Activated CD4-positive, alpha-beta T cell treated with anti-CD3 and anti-CD28 coated beads, Interleukin-2, amount 10 ng/mL, durations not matched to agents 7 days and 5 days (primary cell): ENCODE data around the gene WDR86. TPM values are rescaled to one million over a fixed set of nuclear protein-coding genes. Genes with fewer than 3 reads are reported as not detected.

Source experiments
- CTCF ChIA-PET: fragments of 350-600 bp; sonication (Branson Sonifier 250); formaldehyde crosslinking; loops from one replicate; lab custom pipeline; 2021; ENCODE audit warnings: antibody characterized with exemption; lab: Charles Lee
- POLR2A ChIA-PET: fragments of 350-600 bp; sonication (Branson Sonifier 250); formaldehyde crosslinking; loops from one replicate; lab custom pipeline; 2021; ENCODE audit warnings: antibody characterized with exemption; lab: Charles Lee
- DNase-seq: peaks from one replicate; pipeline ENCODE4 v3.0.0-alpha.2; 2020
- H3K27ac Mint-ChIP-seq: one replicate; pipeline ENCODE4 v1.8.0; 2021; ENCODE audit warnings: mild to moderate bottlenecking, moderate library complexity, mixed read lengths
- H3K27me3 Mint-ChIP-seq: one replicate; pipeline ENCODE4 v1.8.0; 2021; ENCODE audit warnings: mixed read lengths
- H3K36me3 Mint-ChIP-seq: one replicate; pipeline ENCODE4 v1.8.0; 2021; ENCODE audit warnings: low read depth, mixed read lengths
- H3K4me1 Mint-ChIP-seq: one replicate; pipeline ENCODE4 v1.8.0; 2021; ENCODE audit warnings: mixed read lengths
- H3K4me3 Mint-ChIP-seq: one replicate; pipeline ENCODE4 v1.8.0; 2021; ENCODE audit warnings: mild to moderate bottlenecking, moderate library complexity, mixed read lengths
- H3K9me3 Mint-ChIP-seq: one replicate; pipeline ENCODE4 v1.8.0; 2021; ENCODE audit warnings: mixed read lengths
- total RNA-seq, 2 experiments: library from RNA; stranded (reverse); gene quantifications; one replicate each; pipeline ENCODE4 v1.2.3, GENCODE V29; 2021

Gene WDR86
- total RNA-seq, 2 experiments from 2014 or later, result 0.29 to 0.77 TPM

GRCh38 chr7:151437866-151438516 is 28.2 kb upstream of the WDR86 start:
- Mint-ChIP-seq H3K4me3 (no peak overlapping the region), H3K27me3 (peaks cover 7% of the 10 kb centered on the region), H3K27ac (no peak overlapping the region), H3K9me3 (no peaks in the 10 kb centered on the region), H3K4me1 (peaks cover 37% of the 10 kb centered on the region), H3K36me3 (no peaks in the 10 kb centered on the region)
- CTCF ChIA-PET, result interaction anchor here (0.7 to 2.9 kb wide), 3 partner anchors 11 to 87 kb away, joined by 3 to 21 read pairs (median 3); no protein-coding TSS in a partner anchor
- POLR2A ChIA-PET, result no interaction called here
- no peak for DNase-seq

DNA sequence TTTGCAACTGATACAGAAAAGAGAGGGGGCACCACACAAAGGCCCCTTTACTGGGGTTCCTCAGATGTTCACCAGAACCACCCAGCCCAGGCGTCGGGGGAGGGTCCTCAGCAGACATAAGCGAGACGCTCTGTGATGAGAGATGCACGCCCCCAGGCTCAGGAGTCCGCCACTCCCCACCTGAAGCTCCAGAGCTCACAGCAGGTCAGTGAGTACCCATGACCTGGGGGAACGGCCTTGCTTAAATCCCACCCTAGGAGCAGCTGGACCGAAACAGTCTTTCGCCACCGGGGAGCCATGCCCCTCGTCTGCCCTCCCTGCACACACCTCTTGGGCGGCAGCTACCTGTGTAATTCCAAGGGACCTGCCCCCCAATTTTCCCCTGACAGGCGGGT is 27.3 kb upstream of the WDR86 start:
- no peak overlapping the region for H3K4me3 Mint-ChIP-seq
- H3K4me1 Mint-ChIP-seq, result peaks cover 38% of the 10 kb centered on the region
- CTCF ChIA-PET, result interaction anchor here (0.6 to 2.9 kb wide), 4 partner anchors 11 to 88 kb away, joined by 3 to 21 read pairs (median 3); no protein-coding TSS in a partner anchor
- DNase-seq, result no peak
- H3K36me3 Mint-ChIP-seq, result no peaks in the 10 kb centered on the region
- no peaks in the 10 kb centered on the region for H3K9me3 Mint-ChIP-seq
- H3K27me3 Mint-ChIP-seq, result peaks cover 5% of the 10 kb centered on the region
- POLR2A ChIA-PET, result interaction anchor here (0.5 kb wide), 1 partner anchor 67 kb away, joined by 3 read pairs; no protein-coding TSS in a partner anchor
- no peak overlapping the region for H3K27ac Mint-ChIP-seq

GRCh38 chr7:151436446-151437158 is 26.8 kb upstream of the WDR86 start:
- ChIA-PET POLR2A (no interaction called here), CTCF (interaction anchor here (0.6 to 2.9 kb wide), 4 partner anchors 10 to 14 kb away, joined by 3 to 21 read pairs (median 3); no protein-coding TSS in a partner anchor)
- no peak for DNase-seq
- Mint-ChIP-seq H3K4me1 (peaks cover 34% of the 10 kb centered on the region), H3K36me3 (no peaks in the 10 kb centered on the region), H3K9me3 (no peaks in the 10 kb centered on the region), H3K4me3 (no peak overlapping the region), H3K27me3 (peaks cover 5% of the 10 kb centered on the region), H3K27ac (no peak overlapping the region)

GRCh38 chr7:151435971-151436370 is 26.1 kb upstream of the WDR86 start:
- Mint-ChIP-seq H3K9me3 (no peaks in the 10 kb centered on the region), H3K36me3 (no peaks in the 10 kb centered on the region), H3K27me3 (peaks cover 5% of the 10 kb centered on the region), H3K4me1 (peaks cover 34% of the 10 kb centered on the region), H3K4me3 (no peak overlapping the region), H3K27ac (no peak overlapping the region)
- ChIA-PET CTCF (interaction anchor here (1.2 to 2.9 kb wide), 3 partner anchors 10 to 86 kb away, joined by 3 to 21 read pairs (median 4); no protein-coding TSS in a partner anchor), POLR2A (no interaction called here)
- no peak for DNase-seq

- Mint-ChIP-seq H3K9me3 (no peaks in the 10 kb centered on the region), H3K27ac (no peak overlapping the region), H3K4me1 (peaks cover 34% of the 10 kb centered on the region), H3K36me3 (no peaks in the 10 kb centered on the region), H3K27me3 (no peaks in the 10 kb centered on the region), H3K4me3 (no peak overlapping the region)
- no peak for DNase-seq
- POLR2A ChIA-PET, result no interaction called here
- CTCF ChIA-PET, result interaction anchor here (1.2 to 4.2 kb wide), 3 partner anchors 11 to 85 kb away, joined by 3 to 17 read pairs (median 4); no protein-coding TSS in a partner anchor
Observed at GRCh38 chr7:151435103-151435916, 25.5 kb upstream of the WDR86 start.

DNA sequence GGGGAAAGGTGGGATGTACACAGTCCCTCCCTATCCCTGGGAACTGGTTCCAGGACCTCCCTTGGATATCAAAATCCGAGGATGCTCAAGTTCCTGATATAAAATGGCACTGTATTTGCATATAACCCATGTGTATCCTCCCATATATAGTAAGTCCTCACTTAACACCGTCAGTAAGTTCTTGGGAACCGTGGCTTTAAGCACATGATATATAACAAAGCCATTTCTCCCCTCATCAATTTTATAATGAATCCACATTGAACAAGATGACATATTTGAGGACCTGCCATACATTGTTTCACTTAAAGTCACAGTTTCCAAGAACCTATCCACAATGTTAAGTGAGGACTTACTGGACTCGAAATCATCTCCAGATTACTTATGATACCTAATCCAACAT is 24.7 kb upstream of the WDR86 start:
- Mint-ChIP-seq H3K9me3 (no peaks in the 10 kb centered on the region), H3K27me3 (no peaks in the 10 kb centered on the region), H3K36me3 (no peaks in the 10 kb centered on the region), H3K4me1 (peaks cover 39% of the 10 kb centered on the region), H3K27ac (no peak overlapping the region), H3K4me3 (no peak overlapping the region)
- ChIA-PET CTCF (interaction anchor here (1.2 to 4.2 kb wide), 2 partner anchors 14 to 84 kb away, joined by 4 to 17 read pairs; no protein-coding TSS in a partner anchor), POLR2A (no interaction called here)
- no peak for DNase-seq

GRCh38 chr7:151433721-151434400 is 24.0 kb upstream of the WDR86 start:
- no peaks in the 10 kb centered on the region for H3K36me3 Mint-ChIP-seq
- no peak for DNase-seq
- no peaks in the 10 kb centered on the region for H3K9me3 Mint-ChIP-seq
- ChIA-PET POLR2A (no interaction called here), CTCF (interaction anchor here (0.6 to 4.2 kb wide), 7 partner anchors 9 to 962 kb away, joined by 3 to 17 read pairs (median 4); no protein-coding TSS in a partner anchor)
- no peak overlapping the region for H3K27ac Mint-ChIP-seq
- H3K4me1 Mint-ChIP-seq, result peaks cover 45% of the 10 kb centered on the region
- no peaks in the 10 kb centered on the region for H3K27me3 Mint-ChIP-seq
- H3K4me3 Mint-ChIP-seq, result no peak overlapping the region

GRCh38 chr7:151432658-151433521 is 23.1 kb upstream of the WDR86 start:
- H3K27me3 Mint-ChIP-seq, result no peaks in the 10 kb centered on the region
- no peaks in the 10 kb centered on the region for H3K36me3 Mint-ChIP-seq
- POLR2A ChIA-PET, result no interaction called here
- CTCF ChIA-PET, result interaction anchor here (0.6 to 4.2 kb wide), 8 partner anchors 10 to 961 kb away, joined by 3 to 17 read pairs (median 4); no protein-coding TSS in a partner anchor
- H3K4me3 Mint-ChIP-seq, result peak overlapping the region; percentile 5
- peaks cover 55% of the 10 kb centered on the region for H3K4me1 Mint-ChIP-seq
- peak; percentile 72 for DNase-seq
- H3K9me3 Mint-ChIP-seq, result no peaks in the 10 kb centered on the region
- peak overlapping the region; percentile 89 for H3K27ac Mint-ChIP-seq

DNA sequence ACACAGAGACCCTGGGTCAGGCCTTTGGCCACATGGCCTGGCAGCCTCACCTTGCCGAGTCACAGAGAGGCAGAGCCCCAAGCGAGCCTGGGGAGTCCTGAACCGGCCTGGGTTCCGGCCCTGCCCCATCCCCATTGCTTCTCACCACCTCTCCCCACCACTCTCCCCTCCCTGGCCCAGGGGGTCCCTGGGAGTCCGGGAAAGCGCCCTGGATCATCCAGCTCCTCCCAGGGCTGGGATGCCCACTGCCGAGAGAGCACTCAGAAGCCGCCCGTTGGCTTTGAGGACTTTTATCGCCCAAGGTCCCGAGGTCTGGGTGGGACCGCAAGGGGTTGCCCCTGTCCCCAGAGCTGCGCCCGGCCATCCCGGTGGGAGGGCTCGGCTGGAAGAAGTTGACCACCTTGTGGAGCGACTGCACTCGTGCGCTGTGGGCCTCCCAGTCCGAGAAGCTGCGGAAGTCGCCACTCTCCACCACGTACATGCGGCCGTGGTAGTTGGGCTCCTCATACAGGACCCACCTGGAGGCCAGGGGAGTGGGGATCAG is 22.0 kb upstream of the WDR86 start:
- H3K27ac Mint-ChIP-seq, result no peak overlapping the region
- H3K4me1 Mint-ChIP-seq, result peaks cover 58% of the 10 kb centered on the region
- peaks cover under 1% of the 10 kb centered on the region for H3K27me3 Mint-ChIP-seq
- H3K9me3 Mint-ChIP-seq, result no peaks in the 10 kb centered on the region
- CTCF ChIA-PET, result interaction anchor here (0.6 to 4.2 kb wide), 3 partner anchors 17 to 203 kb away, joined by 3 to 17 read pairs (median 5); no protein-coding TSS in a partner anchor
- no peak overlapping the region for H3K4me3 Mint-ChIP-seq
- no peaks in the 10 kb centered on the region for H3K36me3 Mint-ChIP-seq
- POLR2A ChIA-PET, result no interaction called here
- DNase-seq, result no peak

DNA sequence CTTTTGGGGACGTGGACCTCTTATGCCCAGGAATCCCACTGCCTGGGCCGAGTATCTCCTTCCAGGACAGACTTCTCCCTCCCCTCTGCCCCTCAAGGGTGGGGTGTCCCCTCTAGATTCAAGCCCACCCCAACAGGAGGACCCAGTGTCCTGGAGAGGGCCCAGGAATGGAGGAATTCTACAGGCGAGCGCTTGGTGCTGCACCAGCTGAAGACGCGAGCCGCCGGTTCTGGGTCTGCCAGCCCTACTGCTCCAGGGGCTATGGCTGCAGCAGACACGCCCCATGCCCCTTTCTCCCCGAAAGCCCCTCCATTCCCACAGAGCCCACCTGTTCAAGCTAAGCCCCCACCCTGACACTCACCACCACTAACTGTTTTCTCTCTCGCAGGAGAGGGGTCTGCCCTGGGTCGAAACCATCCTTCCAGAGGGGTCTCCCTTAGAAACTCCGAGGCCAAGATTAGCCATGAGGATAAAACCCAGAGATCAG is 21.5 kb upstream of the WDR86 start:
- Mint-ChIP-seq H3K9me3 (no peaks in the 10 kb centered on the region), H3K27ac (peak overlapping the region; percentile 2), H3K27me3 (peaks cover 3% of the 10 kb centered on the region), H3K36me3 (no peaks in the 10 kb centered on the region), H3K4me3 (no peak overlapping the region), H3K4me1 (peaks cover 58% of the 10 kb centered on the region)
- ChIA-PET POLR2A (no interaction called here), CTCF (interaction anchor here (4.2 kb wide), 1 partner anchor 17 kb away, joined by 17 read pairs; no protein-coding TSS in a partner anchor)
- DNase-seq, result no peak
